GM12891 (cell line): ENCODE data around the gene SCAPER.

ENCODE experiments used
- POLR2A ChIP-seq: IDR thresholded peaks from 2 replicates; pipeline ENCODE4 v1.6.1; 2011; ENCODE audit warnings: low read depth, low read length, control low read depth
- TAF1 ChIP-seq: IDR thresholded peaks from 2 replicates; pipeline ENCODE4 v1.6.1; 2011; ENCODE audit warnings: low read depth, low read length, control low read depth

DNA sequence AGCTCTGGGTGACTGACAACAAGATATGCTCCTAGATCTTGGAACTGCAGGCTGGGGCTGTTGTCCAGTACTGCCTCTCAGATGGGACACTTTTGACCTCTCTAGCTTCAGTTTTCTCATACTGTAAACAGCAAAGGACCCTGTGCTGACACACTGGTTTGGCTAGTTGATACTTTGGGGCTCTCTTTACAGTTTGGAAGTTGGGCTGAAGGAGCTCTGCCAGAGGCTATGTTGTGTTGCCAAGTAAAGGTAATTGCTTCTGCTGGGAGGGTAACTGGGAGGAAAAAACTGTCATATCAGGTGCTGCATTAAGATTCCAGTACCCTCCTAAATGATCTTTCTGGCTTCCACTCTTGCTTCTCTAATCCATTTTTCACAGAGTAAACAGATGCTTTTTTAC is 514.6 kb downstream of the SCAPER start:
- TF ChIP-seq TAF1 (no peak), POLR2A (no peak)
